RPMI7951 (cell line): ENCODE measurements around the gene R3HDM1. TPM values are rescaled to one million over a fixed set of nuclear protein-coding genes. Genes with fewer than 3 reads are reported as not detected.
"Not testable (repeated sequence)": the region's sequence is repeated elsewhere in the genome, so short reads cannot be mapped to it uniquely, and the experiment has no call there.

Source experiments
- DNase-seq: peaks from one replicate; pipeline ENCODE4 v3.0.0-alpha.2; 2012; ENCODE audit warnings: low read depth
- total RNA-seq: library from RNA; depleted of rRNA; stranded (reverse); fragments of >200 nt; shearing (Covaris generic); gene quantifications from 2 replicates; pipeline ENCODE4 v1.2.3, GENCODE V29; 2014

Gene R3HDM1
- total RNA-seq, 1 experiment from 2014 or later: 13.8 TPM

DNA sequence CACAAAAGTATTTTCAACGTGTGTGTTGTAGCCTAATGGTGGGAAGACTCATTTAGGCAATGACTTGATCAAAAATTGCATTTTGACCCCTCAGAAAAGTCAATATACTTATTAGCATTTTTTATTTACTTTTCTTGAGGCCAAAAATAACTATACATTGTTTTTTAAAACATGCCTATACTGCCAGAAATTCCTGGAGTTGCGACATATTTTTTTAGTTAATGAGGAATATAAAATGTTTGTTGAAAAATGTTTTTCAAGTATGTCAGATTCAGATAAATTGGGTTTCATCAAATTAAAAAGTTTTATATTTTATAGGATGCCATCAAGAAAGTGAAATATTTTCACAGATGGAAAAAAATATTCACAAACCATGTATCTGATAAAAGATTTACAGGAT, 39.6 kb downstream of the R3HDM1 start:
- DNase-seq: no peak

DNA sequence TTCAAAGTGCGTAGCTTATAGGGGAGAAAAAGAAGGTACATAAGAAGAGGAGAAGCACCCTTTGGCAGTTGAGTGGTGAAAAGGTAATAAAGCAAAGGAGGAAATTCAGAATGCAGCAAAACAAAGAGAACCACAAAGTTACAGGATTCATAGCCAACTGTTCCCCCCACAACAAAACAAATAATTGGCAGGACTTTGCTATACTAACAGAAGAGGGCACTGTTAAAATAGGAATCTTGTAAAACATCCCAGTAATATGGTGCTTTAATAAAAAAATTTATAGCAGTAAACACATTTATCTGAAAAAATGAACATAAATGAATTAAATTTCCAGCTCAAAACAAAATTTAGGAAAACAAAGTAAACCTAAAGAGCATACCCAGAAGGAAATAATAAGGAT, 42.3 kb downstream of the R3HDM1 start:
- DNase-seq: no peak

GRCh38 chr2:135581282-135581681, 50.0 kb downstream of the R3HDM1 start:
- DNase-seq: no peak

GRCh38 chr2:135582383-135582782, 51.1 kb downstream of the R3HDM1 start:
- no peak for DNase-seq

GRCh38 chr2:135585586-135585985, 54.3 kb downstream of the R3HDM1 start:
- no peak for DNase-seq

DNA sequence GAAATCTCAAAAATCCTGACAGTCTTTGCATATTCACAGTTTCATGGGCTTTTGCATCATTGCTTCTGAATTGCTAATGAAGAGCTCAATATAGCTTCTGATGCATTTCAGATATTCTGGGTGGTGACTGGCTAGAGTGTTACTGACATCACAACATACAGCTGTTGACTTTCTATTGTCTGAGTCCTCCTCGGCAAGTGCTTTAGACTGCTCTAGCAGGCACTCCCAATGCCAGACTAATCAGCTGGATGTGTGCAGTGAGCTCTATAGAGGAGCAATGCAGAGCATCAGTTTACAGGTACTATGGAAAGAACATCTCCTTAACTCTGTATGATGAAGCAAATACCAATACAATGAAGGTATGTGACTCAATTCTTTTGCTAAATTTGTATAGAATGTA, 54.9 kb downstream of the R3HDM1 start:
- DNase-seq: no peak

GRCh38 chr2:135587958-135588357, 56.7 kb downstream of the R3HDM1 start:
- DNase-seq: no peak

GRCh38 chr2:135590619-135591260, 59.5 kb downstream of the R3HDM1 start:
- no peak for DNase-seq

DNA sequence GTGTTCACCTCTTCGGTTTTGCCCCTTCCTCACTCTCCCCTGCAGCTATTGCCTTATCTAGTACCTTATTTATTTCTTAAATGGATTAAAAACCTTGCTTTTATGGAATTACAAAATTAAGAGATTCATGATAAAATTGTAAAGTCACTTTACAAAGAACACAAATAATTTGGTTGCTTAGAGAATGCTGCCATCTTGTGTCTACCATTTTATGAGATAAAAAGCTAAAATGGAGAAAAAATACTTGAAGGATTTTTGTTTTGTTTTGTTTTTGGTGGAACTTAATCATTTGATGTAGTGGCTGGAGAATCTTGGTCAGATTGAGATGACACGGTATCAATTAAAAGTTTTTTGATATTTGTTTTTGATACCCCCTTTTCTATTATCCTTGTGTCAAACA, 69.6 kb downstream of the R3HDM1 start:
- DNase-seq: peak; percentile 7

DNA sequence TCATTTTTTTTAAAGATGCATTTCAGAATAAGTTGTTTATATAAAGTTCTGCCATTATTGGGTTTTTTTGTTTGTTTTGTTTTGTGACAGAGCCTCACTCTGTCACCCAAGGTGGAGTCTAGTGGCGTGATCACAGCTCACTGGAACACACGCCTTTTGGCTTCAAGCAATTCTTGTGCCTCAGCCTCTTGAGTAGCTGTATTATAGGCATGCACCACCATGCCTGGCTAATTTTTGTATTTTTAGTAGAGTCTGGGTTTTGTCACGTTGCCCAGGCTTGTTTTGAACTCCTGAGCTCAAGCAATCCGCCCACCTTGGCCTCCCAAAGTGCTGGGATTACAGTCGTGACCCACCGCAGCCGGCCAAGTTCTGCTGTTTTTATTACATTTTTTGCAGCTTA, 72.3 kb downstream of the R3HDM1 start:
- no peak for DNase-seq

DNA sequence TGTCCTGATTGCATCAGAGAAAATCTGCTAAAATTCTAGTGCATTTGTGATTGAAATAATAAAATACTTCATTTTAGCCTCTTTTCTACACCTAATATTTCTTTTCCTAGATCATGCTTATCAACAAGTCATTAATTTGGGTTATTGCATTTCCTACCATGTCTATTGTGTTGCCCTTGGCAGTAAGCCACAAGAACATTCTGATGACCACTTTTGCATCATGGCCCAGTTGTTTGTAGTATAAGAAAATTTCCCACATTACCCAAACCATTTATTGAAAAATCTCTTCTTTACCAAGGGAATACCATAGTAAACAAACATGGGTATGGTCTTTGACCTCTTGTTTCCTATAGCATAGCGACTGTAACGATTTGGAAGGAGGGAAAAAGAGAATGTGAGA, 76.3 kb downstream of the R3HDM1 start:
- DNase-seq: no peak

GRCh38 chr2:135612319-135612718, 81.0 kb downstream of the R3HDM1 start:
- no peak for DNase-seq

GRCh38 chr2:135615404-135615803, 84.1 kb downstream of the R3HDM1 start:
- no peak for DNase-seq

DNA sequence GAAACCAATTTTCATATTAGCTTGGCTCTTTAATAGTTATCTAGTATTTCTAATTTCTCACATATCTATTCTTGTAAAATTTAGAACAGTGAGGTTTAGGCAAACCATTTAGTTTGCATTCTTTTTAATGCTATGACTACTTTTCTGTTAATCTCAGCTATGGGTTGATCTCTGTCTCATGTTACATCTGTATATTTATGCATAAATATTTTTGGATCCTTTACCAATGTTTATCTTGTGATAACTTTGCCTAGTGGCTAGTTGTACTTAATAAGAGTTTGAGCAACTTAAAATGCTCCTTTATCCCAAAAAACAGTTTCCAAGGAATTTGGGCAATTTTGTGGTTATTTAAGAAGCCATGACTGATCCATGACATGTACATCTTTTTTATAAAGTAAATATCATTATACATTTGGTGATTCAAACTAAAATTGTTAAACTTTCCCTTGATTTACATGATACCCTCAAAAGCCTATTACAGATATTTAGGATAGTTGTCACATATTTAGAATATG, 86.3 kb downstream of the R3HDM1 start:
- no peak for DNase-seq

- no peak for DNase-seq
These were observed 88.9 kb downstream of the R3HDM1 start for GRCh38 chr2:135620198-135620597.

- no peak for DNase-seq
These were observed 98.2 kb downstream of the R3HDM1 start for GRCh38 chr2:135629520-135629919.

DNA sequence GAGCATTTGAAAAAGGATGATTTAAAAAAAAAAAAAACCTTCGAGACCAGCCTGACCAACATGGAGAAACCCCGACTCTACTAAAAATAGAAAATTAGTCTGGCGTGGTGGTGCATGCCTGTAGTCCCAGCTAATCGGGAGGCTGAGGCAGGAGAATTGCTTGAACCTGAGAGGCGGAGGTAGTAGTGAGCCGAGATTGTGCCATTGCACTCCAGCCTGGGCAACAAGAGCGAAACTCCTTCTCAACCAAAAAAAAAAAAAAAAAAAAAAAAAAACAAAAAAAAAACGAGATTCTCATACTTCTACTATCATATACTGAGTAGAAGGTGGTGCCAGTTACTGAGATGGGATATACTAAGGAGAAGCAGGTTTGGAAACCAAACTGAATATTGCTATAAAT, 98.8 kb downstream of the R3HDM1 start:
- not testable (repeated sequence) for DNase-seq

- DNase-seq: no peak
These were observed 99.2 kb downstream of the R3HDM1 start for GRCh38 chr2:135630488-135630887.

GRCh38 chr2:135633582-135633981, 102.3 kb downstream of the R3HDM1 start:
- no peak for DNase-seq

DNA sequence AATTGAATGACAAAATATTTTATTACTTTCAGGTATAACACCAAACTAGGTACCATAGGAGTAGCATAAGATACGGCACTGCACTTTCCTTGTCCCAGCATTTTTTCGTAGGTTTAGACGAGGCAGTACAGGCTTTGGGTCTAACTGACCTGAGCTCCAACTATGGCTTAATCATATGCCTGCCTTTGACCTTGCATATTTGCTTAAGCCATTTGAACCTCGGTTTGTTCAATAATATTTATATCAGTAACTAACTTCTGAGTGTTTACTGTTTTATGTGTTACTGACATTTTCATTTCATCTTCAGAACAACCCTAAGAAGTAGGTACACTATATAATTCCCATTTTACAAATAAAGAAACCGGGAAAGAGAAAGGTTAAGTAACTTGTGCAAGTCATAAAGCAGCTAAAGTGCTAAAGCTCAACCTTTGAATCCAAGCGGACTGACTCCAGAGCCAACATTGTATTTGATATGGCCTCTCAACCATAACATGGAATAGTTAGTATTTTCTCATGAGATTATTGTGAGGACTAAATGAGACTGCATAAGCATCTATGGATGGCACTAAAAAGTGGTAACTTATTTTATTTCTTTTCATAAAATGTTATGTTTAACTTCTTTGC, 104.0 kb downstream of the R3HDM1 start:
- no peak for DNase-seq

- DNase-seq: no peak
These were observed 105.7 kb downstream of the R3HDM1 start for GRCh38 chr2:135636982-135637381.

DNA sequence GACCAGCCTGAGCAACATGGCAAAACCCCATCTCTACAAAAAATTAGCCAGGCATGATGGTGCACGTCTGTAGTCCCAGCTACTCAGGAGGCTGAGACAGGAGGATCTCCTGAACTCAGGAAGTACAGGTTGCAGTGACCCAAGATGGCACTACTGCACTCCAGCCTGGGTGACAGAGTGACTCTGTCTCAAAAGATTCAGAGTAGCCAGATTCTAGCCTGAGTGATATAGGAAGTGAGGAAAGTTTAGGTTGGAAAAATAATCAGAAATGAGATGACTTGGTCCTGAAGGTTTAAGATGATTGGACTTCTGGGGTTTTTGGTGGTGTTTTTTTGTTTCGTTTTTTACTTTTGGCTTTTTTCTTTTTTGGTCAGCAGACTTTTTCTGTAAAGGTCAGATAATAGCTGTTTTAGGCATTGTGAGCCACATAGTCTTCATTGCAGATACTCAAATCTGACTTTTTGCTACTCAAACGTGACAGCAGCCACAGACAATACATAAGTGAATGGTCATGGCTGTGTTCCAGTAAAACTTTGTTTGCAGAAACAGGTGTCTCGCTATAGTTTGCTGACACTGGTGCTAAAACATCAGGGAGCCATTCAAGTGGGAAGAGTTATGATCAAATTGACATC, 106.3 kb downstream of the R3HDM1 start:
- DNase-seq: no peak

- no peak for DNase-seq
These were observed 107.5 kb downstream of the R3HDM1 start for GRCh38 chr2:135638825-135639224.
